Stimulated activated CD4-positive, alpha-beta T cell treated with anti-CD3 and anti-CD28 coated beads, Interleukin-1b, Interleukin-23, amount 100 ng/mL, for 24 hours (primary cell): Measurements from ENCODE around the gene ATP2A1.

ENCODE experiments used
- DNase-seq, 4 experiments: peaks; one replicate each; pipeline ENCODE4 v3.0.0-alpha.2; 2020; ENCODE audit warnings: low read depth in 4 of 4, low spot score in 1 of 4

The ATP2A1 gene

GRCh38 chr16:28878083-28878926 lies at the start of gene ATP2A1:
ATP2A1 (plus strand) TSS chr16:28878488; CDS start chr16:28878672, 184 bp downstream.
- DNase-seq, result no peak

DNA sequence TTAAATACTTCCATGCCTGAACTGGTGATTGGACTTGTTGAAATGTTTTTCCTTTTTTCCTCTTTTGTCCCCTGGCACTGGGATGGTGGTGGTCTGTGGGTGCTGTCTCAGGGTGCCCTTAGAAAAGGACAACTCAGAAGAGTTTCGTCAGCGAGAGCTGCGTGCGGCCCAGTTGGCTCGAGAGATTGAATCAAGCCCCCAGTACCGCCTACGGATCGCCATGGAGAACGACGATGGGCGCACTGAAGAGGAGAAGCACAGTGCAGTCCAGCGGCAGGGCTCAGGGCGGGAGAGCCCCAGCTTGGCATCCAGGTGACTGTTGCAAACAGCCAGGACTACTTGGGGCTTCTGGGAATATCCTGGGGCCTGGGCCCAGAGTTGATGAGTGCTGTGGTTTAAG lies 48.5 kb upstream of the ATP2A1 start:
- DNase-seq, result no peak

DNA sequence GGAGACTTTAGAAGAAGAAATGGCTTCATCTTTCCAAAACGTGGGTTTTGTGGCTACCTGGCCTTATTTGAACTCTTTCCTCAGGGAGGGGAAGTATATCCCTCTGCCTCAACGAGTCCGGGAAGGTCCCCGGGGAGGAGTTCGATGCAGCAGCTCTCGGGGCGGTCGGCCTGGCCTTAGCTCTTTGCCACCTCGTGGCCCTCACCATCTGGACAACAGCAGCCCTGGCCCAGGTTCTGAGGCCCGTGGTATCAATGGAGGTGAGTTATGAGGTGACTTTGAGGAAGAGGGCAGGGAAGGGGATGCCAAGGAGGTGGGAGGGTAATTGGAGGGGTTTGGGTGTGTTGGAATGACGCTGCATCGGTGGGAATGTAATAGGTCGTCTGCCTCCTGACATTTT lies 47.8 kb upstream of the ATP2A1 start:
- no peak for DNase-seq

DNA sequence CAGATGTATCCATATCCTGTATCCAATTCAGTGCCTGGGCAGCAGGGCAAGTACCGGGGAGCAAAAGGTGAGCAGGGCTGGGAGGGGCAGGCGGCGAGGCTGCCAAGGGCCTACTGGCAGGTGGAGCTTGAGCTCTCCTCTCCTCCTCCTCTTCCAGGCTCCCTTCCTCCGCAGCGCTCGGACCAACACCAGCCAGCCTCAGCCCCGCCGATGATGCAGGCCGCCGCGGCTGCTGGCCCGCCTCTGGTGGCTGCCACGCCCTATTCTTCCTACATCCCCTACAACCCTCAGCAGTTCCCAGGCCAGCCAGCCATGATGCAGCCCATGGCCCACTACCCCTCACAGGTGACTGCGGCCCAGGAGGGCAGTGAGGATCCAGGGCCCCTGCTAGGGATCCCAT lies 43.9 kb upstream of the ATP2A1 start:
- DNase-seq, result no peak

- DNase-seq, result no peak
These were observed 43.1 kb upstream of the ATP2A1 start for GRCh38 chr16:28834873-28835863.

GRCh38 chr16:28835864-28836760 lies 42.2 kb upstream of the ATP2A1 start:
- no peak for DNase-seq

DNA sequence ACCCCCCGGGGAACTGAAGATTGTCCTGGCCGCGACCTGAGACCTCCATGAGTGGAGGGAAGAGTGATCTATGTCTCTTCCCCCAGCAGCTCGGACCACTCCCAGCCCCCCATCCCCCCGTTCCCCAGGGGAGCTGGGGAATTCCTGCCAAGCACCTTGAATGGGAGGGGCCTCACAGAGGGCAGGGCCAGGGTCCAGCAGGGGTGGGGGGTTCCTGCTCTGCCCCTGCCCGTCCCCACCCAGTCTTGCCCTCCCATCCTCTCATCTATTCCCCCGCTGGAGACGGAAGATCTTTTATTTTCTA lies 41.6 kb upstream of the ATP2A1 start:
- DNase-seq, result no peak

DNA sequence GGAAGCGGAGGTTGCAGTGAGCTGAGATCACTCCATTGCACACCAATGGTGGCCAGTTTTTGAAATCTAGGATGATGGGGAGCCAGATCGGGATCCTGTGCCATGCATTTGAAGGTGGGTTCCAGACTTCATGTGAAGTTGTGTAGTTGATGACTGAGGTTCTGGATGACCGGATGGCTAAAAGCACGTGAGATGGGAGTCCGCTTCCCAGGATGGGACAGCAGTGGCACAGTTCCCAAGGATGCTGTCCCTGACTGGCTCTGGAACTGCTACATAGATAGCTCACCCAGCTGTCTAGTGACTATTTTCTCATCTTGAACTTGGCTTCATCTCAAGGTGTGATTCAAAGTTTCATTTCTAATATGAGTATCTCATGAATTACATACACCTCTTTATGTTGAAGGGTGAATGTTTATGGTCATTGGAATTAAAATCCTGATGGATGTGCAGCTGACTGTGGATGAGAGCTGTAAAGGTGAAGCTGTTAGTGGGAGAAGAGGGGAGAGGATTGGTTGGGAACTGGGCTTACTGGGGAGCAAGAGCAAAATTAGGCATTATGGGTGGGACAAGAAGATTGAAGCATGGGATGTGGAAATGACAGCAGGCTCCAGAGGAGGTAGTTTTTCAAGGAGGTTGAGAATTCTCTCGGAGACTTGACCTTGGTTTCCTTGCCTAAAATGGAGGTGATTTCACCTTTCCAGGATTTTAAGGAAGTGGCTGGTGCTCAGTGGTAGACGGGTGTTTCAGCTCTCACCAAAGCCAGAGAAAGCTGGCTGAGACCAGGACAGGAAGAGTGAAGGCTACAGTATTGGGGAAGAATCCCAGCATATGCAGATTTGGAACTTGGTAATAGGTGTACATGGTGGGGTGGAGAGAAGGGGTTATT lies 40.4 kb upstream of the ATP2A1 start:
- DNase-seq, result no peak

DNA sequence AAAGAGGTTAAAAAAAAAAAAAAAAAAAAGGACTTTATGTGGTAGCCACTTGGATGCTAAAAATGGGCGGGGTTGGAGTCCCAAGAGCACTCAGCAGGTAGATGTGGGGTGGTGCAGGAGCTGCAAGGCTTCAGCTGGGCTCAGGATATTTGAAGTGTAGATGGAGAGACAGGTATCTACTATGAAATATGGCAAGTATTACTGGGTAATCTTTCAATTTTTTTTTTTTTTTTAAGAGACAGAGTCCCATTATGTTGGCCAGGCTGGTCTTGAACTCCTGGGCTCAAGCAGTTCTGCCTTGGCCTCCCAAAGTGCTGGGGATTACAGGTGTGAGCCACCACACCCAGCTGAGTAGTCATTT lies 39.8 kb upstream of the ATP2A1 start:
- DNase-seq, result no peak

DNA sequence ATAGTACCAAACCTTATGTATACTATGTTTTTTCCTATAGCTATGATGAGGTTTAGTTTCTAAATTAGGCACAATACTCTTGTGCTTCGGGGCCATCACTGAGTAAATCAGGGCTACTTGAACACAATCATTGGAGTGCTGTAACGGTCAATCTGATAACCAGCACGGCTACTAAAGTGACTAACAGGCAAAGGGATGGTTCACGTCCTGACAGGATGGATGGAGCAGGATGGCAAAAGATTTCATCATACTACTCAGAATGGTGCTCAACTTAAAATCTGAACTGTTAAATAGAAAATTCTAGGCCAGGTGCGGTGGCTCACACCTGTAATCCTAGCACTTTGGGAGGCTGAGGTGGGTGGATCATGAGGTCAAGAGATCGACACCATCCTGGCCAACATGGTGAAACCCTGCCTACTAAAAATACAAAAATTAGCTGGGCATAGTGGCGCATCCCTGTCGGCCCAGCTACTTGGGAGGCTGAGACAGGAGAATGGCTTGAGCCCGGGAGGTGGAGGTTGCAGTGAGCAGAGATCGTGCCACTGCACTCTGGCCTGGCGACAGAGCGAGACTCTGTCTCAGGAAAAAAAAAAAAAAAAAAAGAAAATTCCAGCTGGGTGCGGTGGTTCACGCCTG lies 39.2 kb upstream of the ATP2A1 start:
- DNase-seq, result no peak

DNA sequence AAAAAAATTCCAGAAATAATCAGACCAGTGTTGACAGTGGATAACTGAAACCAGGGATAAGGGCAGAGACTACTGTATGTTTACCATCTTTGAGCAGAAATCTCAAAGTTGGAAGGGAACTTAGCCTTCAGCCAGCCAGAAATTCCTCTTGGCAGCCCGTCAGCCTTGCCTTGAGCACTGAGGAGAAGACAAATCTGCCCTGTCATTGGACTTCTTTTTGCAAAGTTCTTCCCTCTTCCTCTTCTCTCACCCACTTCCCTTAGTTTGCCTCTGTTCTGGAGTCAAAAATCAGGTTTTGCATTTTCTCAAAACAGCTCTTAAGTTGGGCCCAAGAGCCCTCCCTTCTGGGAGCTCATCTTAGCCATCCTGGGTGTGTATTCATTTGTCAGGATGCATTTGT lies 38.4 kb upstream of the ATP2A1 start:
- no peak for DNase-seq

DNA sequence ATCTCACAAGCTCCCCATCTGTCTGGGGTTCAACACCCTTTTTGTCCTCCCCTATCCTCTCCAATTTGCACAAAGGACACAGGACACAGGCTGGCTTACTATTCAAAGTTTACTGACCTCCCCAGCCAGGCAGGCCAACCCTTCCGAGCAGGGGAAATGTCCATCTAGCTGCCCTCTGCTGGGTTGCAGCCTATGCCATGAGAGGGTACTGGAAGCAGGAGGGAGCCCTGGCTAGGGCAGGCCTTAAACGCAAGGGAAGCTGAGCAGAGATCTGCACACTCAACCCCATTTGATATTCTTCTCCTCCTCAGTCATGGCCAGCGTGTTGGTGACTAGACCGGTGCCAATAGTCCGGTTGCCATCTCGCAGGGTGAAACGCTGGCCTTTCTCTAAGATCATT lies 35.6 kb upstream of the ATP2A1 start:
- DNase-seq, result no peak

DNA sequence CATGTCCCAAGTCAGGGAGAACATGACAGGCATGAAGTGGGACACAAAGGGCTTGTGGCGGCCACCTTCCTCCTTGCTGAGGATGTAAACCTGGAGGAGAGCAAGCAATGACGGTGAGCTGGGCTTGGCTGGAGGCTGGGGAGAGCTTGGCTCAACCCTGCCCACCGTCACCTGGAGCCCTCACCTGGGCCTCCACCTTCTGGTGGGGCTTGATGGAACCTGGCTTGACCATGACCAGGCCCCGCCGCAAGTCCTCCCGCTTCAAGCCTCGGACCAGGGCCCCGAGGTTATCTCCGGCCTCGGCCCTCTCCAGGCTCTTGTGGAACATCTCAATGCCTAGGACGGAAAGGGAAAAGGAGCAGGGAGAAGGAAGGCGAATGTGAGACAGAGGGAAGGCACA lies 34.5 kb upstream of the ATP2A1 start:
- DNase-seq, result no peak

DNA sequence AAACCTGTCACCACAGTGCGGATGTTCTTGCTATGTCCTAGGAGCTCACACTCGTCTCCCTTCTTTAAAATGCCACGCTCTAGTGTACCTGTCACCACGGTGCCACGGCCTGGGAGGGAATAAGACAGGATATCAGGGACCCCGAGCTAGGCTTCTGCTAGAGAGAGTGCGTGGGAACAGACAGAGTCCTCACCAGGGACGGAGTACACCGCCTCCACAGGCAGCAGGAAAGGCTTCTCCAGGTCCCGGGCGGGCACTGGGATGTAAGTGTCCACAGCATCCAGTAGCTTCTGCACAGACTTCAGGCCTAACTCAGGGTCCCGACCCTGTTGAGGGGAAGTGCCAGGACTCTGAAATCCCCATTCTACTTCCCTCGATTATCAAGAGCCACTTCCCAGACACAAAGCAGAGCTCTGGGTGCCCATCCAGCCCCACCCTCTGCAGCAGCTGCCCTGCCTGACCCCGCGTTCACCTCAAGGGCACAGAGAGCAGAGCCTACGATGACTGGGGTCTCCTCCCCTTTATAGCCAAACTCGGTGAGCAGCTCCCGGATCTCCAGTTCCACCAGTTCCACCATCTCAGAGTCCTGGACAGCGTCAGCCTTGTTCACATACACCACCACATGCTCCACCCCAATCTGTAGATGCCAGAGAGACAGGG lies 33.9 kb upstream of the ATP2A1 start:
- DNase-seq, result no peak

DNA sequence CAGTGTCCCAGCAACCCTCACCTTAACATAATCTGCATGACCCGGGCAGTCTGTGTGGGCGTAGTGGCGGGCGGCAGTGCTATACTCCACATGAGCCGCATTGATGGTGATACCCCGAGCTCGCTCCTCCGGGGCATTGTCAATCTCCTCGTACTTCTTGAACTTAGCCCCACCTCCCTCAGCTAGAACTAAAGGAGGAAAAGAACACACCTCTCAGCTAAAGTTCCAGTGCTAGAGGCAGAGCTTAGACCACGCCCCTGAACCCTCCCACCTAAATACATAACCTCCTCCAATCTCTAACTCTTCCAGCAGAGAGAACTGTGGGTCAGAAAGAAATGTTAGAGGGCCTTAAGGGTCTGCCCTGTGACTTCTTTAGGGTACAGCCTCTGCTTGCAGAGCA lies 33.0 kb upstream of the ATP2A1 start:
- DNase-seq, result no peak

DNA sequence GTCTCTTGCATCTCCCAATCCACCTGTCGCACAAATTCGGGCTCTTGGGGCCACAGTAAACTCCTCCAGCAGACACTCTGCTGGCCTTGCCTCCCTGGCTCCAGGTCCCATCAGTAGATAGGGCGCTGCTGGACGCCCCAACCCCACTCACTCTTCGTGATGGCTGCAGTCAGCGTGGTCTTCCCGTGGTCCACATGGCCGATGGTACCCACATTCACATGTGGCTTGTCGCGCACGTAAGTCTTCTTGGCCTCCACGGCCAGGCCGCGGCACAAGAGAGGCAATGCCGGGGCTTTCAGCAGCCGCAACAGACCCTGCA lies 32.6 kb upstream of the ATP2A1 start:
- no peak for DNase-seq

GRCh38 chr16:28846080-28846932 lies 32.0 kb upstream of the ATP2A1 start, which contains the start of gene TUFM:
TUFM (minus strand) TSS chr16:28846348; CDS start chr16:28846269, 79 bp downstream.
- peak; percentile 91 to 96 (median 94) for DNase-seq

DNA sequence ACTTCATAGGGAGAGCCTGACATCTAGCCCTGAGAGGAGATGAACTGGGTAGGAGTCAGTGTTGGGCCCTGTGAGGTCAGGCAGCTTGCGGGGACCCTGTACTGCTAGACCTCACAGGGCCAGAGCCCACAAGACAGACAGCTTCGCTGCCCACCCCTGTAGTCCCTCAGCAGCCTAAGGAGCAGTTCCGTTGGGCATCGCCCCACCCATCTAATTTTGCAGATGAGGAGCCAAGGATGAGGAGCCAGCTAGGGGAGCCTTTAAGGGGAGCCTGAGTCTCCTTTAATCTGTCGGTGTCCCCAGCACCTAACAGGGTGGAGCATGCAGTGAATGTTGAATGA lies 31.4 kb upstream of the ATP2A1 start:
- DNase-seq, result no peak

GRCh38 chr16:28858421-28858820 lies 19.9 kb upstream of the ATP2A1 start:
- DNase-seq, result no peak
